Stimulated activated CD4-positive, alpha-beta T cell treated with anti-CD3 and anti-CD28 coated beads, TNF-alpha, amount 100 ng/mL, for 4 hours (primary cell): ENCODE data around the gene KIRREL3.
"Not testable (repeated sequence)": the region's sequence is repeated elsewhere in the genome, so short reads cannot be mapped to it uniquely, and the experiment has no call there.

Experiments
- DNase-seq, 3 experiments: peaks; one replicate each; pipeline ENCODE4 v3.0.0-alpha.2; 2020; ENCODE audit warnings: low read depth in 3 of 3

KIRREL3 gene

GRCh38 chr11:126383339-126384335 is 616.9 kb downstream of the KIRREL3 start:
- no peak for DNase-seq

DNA sequence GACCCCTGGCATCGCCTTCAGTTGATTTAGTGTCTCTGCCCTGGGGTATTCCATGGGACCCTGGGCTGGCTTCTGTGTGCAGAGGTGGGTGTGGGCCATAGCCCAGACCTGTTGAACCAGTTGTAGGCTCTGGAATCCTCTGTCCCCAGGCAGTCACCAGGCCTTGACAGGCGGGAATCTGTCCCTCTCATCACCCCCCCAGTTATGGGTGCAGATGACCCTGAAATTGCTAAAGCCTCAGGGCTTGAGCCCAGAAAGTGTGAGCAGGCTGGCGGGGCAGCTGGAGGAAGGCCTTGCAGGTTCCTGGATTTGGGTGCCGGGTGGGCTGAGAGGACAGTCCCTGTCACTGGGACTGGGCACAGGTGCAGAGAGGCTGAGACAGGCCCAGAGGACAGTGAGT is 617.9 kb downstream of the KIRREL3 start:
- not testable (repeated sequence) for DNase-seq

- not testable (repeated sequence) for DNase-seq
Observed at GRCh38 chr11:126381960-126382359, 618.6 kb downstream of the KIRREL3 start.

DNA sequence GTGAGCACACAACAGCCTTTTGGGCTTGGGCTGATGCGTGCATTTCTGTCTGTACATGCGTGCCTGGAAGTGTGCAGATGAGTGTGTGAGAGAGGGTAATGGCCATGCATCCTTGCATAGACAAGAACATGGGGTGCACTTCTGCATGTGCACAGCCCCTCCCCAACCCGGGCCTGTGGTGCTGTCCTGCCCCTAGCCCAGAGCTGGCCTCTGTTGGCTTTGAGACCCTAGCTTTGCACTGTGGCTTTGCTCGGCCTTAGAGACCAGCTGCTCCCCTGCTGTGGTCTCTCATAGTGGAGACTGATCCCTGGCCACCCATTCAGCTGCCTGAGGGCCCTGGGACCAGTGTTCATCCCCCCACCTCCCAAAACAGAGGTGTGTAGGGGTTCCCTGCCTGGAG is 619.7 kb downstream of the KIRREL3 start:
- no peak for DNase-seq

- DNase-seq = no peak
Observed at GRCh38 chr11:126378763-126379162, 621.8 kb downstream of the KIRREL3 start.

DNA sequence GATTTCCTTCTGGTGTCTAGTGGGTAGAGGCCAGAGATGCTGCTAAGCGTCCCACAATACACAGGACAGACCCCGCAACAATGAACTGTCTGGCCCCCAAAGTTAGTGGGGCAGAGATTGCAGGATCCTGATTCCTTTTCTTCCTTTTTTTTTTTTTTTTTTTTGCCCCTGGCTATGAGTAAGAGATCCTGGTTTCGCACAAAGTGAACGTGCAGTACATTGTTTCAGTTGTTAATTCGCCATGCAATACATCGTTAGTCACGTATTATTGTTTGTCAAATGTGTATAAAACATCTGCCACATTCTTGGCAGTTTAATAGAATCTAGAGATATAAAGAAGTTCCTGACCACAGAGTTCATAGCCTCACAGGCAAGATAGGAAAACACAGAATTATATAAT is 624.8 kb downstream of the KIRREL3 start:
- DNase-seq = no peak

GRCh38 chr11:126374562-126375300 is 625.8 kb downstream of the KIRREL3 start:
- DNase-seq = not testable (repeated sequence)

DNA sequence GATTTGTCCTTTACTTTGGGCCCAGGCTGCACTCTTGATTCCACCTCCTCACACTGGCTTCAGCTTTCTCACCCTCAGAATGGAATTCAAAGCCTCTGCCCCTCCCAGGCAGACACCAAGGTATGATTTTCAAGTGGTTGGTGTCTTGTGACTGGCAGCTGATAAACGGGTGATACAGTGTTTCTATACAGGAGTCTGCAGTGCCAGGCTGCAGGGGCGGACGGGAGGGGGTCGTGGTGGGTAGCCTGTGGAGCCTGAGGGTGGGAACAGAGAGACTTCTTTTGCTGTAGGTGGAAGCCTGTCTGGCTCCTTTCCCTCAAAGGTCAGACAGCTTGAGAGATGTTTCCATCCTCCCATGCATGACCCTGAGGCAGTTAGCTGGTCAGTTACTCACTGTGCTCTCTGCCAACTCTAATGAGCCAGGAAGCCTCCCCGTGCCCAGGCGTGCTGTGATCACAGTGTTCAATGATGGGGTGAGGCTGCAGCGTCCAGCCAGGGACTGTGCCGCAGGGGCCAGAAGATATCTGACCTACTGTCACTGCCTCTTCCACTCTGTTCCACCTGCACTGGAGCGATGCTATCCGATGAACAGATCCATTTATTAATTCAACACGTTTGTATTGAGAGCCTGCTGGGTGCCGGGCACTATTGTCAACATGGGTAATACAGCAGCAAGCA is 627.0 kb downstream of the KIRREL3 start:
- not testable (repeated sequence) for DNase-seq
